ENCODE measurements around the gene MCMBP.
A peak's percentile ranks its signal among the peaks of the same experiment; 100 is the strongest.
"Not testable (repeated sequence)": the region's sequence is repeated elsewhere in the genome, so short reads cannot be mapped to it uniquely, and the experiment has no call there.

The MCMBP gene

DNA sequence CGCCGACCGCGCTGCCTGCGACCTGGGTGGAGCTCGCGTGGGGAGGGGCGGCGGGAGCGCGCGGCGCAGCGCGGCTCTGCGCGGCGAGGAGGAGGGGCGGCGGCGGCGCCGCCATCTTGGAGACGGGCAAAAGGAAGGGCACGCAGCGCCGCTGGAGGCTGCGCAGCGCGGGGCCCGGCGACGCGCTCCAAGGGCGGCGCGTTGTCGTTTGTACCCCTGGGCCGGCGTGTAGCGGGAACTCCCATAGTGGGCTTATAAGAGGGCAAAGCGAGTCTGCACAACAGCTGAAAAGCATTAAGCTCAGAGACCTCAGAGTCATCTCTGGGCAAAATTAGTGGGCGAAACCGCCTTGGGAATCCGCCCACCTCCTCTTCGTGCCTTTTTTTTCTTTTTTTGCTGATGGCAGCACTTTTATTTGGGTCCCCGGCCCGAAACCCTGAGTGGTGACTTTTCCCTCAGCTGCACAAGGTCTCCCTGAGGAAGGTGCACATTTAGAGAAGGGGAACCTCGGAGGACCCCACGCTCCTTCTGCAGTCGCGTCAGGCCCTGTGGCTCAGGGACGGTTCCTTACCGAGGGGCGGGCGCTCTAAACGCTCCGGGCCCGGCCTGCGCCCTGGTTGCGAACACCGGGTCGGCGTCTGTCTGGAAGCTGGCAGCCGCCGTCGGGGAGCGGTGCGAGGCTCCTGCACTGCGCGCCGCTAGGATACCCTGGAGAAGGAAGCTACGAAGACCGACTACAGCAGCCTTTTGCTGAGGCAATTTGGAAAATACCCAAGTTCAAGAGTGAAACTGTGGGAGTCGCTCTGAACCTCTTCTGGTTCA, 428 bp upstream of the MCMBP start:
- DNase-seq (ENCODE audit: low read depth, low spot score), result peak; percentile 56

DNA sequence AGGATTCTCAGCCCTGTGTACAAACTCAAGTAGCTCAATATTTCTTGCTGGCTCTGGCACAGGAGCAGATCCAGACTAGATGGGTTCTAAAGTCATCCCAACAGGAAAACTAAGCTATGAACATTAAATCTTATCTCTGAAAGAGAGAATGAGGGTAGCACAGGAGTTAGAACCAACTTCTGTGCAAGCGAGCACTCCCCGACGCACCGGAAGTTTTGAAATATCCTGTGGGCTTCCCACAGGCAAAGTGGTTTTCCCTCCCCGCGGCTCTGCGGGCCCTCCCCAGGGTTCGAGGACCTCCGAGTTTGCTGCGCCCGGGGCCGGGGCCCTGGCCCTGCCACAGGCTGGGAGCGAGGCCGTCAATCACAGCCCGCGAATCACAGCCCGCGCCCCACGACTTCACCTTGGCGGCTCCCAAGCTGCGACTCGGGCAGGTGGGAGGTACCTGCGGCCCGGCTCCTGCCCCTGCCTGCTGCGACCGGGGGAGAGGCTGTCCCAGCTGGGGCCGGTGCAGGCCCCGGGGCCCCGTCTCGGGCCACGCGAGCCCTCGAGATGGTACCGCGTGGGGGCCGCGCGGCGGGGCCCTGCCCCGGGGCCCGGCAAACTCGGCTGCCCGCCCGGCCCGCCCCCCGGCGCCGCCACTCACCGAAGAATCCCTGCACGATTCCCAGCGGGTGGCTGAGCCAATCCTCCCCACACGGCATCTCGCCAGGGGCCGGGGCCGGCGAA, 598 bp downstream of the MCMBP start:
- no peak for DNase-seq (ENCODE audit: low read depth, low spot score)

DNA sequence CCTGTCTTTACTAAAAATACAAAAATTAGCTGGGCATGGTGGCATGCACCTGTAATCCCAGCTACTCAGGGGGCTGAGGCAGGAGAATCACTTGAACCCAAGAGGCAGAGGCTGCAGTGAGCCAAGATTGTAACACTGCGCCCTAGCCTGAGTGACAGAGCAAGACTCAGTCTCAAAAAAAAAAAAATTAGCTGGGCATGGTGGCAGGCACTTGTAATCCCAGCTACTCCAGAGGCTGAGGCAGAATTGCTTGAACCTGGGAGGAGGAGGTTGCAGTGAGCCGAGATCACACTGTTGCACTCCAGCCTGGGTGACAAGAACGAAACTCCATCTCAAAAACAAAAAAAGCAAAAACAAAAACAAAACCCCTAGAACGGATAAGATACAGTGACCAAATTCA, 3.2 kb downstream of the MCMBP start:
- DNase-seq (ENCODE audit: low read depth, low spot score), result not testable (repeated sequence)

DNA sequence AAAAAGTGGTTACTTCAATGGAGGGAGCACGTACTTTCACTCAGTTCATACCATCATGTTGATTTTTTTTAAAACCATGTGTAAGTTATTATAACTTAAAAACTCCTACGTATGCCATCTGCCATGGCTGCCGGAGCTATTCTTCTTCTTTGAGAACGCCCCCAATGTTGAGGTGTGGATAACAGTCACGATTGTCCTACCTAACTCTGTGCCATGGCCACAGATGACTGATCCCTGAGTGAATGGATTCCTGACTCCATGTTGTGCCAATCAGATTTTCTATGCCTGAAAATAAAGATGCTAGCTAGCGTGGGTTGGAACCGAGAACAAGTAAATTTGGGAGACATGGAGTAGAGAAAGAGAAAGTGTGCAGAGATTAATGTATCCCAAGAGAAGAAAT, 5.3 kb downstream of the MCMBP start:
- no peak for DNase-seq (ENCODE audit: low read depth, low spot score)

DNA sequence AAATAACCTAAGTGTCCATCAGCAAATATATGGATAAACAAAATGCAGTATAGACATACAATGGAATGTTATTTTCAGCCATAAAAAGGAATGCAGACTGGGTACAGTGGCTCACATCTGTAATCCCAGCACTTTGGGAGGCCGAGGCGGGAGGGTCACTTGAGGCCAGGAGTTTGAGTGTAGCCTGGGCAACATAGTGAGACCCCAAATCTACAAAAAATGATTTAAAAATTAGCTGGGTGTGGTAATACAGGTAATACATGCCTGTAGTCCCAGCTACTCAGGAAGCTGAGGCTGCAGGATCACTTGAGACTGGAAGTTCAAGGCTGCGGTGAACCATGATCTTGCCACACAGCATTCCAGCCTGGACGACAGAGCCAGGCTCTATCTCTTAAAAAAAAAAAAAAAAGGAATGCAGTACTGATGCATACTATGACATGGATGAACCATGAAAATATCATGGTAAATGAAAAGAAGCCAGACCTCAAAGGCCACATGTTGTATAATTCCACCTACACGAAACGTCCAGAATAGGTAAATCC, 6.9 kb downstream of the MCMBP start:
- DNase-seq (ENCODE audit: low read depth, low spot score), result no peak

DNA sequence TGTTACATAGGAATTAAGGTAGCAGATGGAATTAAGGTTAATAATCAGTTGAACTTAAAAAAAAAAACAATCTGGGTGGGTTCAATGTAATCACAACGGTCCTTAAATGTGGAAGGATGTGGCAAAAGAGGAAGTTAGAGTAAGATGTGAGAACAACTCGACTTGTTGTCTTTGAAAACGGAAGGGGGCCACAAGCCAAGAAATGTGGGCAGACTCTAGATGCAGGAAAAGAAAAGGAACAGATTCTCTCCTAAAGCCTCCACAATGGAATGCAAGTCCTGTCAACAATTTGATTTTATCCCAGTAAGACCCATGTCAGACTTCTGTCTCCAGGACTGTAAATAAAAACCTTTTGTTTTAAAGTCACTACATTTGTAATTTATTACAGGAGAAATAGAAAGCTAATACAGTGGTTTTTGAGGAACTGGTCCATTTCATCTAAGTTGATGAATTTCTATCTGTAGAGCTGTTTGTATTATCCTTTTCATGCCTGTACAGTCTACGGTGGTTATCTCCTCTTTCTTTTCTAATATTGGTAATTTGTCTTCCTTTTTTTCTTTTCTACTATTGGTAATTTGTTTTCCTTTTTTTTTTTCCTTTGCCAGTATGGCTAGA, 8.6 kb downstream of the MCMBP start:
- DNase-seq (ENCODE audit: low read depth, low spot score), result no peak

DNA sequence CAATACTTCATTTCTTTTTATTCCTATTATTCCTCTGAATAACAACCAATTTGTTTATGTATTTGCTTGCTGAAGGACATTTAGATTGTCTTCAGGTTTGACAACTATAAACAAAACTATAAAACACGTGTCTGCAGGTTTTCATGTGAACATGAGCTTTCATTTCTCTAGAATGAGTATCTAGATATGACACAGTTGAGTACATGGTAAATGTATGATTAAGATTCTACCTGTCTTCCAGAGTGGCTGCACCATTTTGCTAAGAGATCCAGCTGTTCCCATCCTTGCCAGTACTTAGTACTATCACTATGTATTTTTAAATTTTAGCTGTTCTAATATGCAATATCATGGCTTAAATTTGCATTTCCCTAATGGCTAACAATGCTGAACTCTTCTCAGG, 10.1 kb downstream of the MCMBP start:
- no peak for DNase-seq (ENCODE audit: low read depth, low spot score)

DNA sequence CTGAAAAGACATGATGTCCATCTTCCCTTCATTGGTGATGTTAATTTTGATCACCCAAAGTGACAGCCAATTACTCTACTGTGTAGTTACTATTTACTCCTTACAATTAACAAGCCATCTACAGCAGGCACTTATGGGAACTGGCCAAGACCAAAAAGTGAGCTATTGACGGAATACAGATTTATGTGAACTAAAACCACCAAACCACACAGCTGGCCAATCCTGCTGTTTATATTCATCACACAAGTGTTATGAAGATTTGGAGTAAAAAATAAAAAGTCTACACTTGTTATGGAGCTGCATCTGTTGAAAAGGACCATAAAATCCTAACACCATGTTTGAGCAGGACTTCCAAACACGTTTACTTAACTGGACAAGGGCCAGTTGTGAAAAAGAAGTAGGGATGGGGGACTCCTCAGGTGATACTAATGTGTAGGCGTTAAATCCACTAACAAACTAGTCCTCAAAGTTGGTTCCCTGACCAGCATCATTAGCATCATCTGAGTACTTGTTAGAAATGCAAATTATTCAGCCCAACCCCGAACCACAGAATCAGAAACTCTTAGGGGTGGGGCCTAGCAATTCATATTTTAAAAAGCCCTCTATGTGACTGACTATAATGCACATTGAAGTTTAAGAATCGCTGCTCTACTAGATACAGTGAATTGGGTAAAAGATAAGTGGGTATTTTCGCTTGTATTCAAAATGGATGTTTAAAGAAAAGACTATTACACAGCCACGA, 11.6 kb downstream of the MCMBP start:
- DNase-seq (ENCODE audit: low read depth, low spot score), result no peak

DNA sequence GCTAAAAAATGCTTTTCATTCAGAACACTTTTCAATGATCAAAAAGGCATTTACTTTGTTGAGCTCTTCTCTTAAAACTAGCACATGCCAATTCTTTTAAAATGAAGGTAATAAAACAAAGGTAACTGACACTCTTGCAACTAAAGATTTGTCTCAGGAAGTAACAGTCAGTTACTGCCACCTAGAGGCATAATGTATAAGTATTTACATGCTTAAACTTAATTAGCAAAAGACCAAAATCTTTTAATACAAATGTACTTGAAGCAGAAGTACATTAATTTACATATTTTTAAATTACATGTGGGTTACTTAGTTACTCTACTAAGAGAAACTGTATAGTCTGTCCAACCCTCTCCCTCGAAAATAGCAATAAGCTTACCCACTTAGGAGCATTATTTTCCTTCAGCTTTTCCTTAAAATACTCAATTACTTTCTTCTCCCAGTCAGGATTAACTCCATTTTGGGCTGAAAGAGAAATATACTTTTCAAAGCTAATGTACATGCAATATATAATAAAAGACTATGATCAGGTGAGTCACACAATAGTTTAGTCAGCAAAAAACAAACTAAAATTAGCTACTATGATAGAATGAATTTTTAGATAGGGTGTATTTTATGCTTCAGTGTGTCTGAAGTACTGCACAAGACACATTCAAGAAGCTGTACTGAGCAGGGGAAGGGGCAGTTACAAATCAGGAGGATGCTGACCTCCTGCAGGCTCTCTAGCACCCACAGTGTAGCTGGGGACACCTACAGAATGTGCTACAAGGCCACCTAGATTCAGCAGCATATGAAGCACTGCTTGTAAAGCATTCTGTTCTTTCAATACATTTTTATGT, 13.0 kb downstream of the MCMBP start:
- DNase-seq (ENCODE audit: low read depth, low spot score), result peak; percentile 33

DNA sequence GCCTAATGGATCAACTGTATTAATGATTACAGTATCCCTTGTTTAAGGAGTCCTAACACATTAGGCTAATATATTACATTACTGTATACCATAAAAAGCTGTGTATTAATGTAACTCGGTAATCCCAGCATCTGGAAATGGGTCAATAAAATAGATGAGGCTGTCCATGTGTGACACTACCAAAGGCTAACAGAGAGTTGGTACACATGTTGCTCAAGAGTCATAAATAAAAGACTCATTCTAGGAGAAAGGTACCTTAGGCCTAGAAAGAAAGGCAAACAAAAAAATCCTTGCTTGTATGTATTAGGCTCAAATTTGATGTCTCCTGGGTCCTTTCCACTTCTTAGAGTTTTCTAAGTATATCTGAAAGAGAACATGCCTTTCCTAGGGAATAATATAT, 14.6 kb downstream of the MCMBP start:
- DNase-seq (ENCODE audit: low read depth, low spot score), result no peak

DNA sequence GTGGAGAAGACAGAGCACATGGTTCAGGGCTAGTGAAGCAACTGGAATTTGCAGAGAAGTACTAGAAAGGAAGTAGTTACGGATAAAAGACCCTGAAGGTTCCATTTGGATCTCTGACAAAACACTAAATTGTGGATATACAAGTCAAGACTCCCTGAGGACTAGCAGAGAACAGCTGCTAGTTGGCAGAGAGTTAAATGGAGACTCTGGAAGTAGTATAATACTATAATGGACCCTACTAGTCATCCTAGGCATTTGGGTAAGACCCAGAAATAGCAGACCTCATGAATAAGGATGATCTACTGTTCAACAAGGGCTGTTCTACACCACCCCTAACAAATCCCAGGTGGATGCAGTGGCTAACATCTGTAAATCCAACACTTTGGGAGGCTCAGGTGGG, 19.1 kb downstream of the MCMBP start:
- DNase-seq (ENCODE audit: low read depth, low spot score), result no peak

DNA sequence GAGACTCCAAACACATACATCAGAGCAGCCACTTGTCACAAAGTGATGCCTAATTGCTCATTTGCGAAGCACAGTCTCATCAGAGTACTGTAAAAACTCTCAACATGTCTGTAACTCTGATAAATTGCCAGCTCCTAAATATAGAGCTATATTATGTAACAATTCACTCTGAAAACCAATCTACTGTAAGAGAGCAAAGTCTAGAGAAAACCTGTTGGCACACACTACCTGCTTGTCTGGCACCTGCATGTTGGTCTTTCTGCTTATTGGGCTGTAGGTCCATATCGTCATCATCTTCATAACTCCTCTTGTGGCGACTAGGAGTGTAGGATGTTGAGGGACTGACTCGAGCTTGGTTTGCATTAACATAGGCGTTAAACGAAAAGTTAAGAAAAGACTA, 19.8 kb downstream of the MCMBP start:
- DNase-seq (ENCODE audit: low read depth, low spot score), result no peak

DNA sequence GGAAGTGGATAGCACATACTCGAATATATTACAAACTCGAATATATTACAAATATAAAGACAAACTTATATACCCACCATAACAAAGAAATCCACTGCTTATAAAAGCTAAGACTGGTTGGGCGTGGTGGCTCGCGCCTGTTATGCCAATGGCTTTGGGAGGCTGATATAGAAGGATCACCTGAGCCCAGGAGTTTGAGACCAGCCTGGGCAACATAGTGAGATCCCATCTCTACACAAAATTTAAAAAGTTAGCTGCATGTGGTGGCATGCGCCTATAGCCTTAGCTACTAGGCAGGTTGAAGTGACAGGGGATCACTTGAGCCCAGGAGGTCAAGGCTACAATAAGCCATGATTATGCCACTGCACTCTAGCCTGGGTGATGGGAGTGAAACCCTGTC, 20.4 kb downstream of the MCMBP start:
- DNase-seq (ENCODE audit: low read depth, low spot score), result no peak

DNA sequence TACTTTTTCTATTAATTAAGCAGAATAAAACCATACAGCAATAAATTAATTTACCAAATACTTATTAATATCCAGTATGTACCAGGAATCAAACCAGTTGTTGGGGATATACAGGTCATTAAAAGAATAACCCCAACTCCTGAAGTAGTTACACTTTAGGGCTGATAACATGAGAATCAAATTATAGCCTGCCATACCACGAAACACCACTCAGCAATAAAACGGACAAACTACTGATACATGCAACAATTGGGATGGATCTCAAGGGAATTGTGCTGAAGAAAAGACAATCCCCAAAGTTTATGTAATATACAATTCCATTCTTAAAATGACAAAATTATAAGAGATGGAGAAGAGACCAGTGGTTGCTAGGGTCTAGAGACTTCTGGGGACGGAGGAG, 22.7 kb downstream of the MCMBP start:
- no peak for DNase-seq (ENCODE audit: low read depth, low spot score)

DNA sequence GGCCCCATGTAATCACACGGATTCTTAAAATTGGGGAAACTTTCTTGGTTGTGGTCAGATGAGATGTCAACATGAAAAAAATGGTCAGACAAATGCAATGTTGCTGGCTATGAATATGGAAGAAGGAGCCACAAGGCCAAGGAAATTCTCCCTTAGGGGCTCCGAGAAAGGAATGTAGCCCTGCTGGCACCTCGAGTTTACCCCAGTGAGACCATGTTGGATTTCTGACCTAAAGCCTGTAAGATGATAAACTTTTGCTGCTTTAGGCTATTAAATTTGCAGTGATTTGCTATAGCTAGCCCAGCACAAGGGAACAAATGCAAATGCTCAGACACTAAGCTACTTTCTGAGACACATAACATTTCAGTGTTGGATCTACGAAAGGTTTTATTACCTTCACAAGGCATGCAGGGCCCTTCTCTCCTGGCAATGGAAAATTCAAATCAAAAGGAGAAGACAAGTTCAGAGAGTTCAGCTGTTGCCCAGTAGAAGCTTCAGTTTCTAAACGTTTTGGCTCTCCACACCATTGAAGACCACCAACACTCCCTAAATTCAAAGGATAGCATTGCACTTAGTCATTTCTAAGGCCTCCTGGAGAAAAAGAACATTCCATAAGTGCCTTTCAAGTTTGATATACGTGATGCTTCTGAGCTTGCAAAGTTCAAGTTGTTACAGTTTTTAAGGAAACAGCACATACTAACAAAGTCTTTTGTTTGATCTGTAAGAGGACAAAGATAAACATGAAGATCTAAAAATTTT, 23.4 kb downstream of the MCMBP start:
- no peak for DNase-seq (ENCODE audit: low read depth, low spot score)

DNA sequence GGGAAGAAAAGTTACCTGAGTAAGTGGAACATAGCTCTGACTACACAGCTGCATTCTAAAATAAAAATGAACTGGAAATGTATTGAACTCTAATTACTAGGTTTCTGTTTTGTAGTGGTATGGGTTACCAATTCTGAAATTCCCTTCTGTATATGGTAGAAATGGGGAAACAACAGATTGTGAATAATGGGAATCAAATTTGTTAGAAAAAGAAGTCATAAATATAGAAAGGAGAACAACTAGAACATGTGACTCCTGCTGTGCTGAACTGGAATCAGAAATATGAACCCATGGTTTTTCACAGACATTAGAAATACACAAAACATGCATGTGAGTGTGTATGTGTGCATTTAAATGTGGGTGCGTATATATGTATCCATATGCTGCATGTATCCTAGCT, 27.0 kb downstream of the MCMBP start:
- DNase-seq (ENCODE audit: low read depth, low spot score), result no peak

DNA sequence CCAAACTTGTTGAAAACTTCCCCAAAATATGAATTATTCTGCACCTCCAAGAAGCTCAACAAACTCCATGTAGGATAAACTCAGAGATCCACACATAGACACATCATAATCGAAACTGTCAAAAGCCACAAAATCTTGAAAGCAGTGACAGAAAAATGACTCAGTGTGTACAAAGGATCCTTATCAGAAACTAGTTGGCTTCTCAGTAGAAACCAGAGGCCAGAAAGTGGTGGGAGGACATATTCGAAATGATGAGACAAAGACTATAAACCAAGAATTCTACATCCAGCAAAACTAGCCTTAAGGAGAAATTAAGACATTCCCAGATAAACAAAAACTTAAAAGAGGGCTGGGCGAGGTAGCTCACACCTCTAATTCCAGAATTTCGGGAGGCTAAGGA, 38.5 kb downstream of the MCMBP start:
- DNase-seq (ENCODE audit: low read depth, low spot score), result no peak

DNA sequence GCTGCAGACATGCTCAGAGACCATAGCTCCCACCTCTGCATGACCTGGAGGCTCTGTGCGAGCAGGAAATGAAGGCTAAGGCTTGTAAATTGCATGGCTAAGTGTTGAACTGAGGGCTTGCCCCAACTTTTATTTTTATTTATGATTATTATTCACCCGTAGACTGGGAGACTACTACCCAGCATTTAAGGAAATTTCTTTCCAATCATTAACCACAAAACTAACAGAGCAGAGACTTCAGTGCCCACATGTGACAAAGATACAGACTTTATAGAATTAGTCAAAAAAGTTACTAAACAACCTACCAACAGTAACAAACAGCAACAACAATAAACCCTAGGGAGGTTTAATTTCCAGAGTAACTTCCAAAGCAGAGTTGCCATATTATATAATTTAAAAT, 39.7 kb downstream of the MCMBP start:
- no peak for DNase-seq (ENCODE audit: low read depth, low spot score)

DNA sequence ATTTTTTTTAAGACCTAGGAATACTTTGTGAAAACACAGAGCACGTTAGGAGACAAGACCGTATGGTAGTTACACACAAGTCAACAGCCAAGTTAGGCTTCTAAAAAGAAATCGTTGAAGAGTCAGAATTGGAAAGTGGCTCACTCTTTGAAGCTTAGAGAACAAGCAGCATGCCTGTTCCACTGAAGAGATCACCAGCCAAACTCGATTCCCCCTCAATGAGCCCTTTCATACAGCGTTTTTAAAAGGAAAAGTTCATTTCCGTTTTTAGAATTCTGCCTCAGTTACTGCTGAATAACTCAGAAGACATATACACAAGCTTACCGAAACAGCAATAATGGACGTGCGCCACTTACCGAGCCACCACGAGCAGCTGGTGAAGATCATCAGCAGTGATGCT, 41.0 kb downstream of the MCMBP start:
- DNase-seq (ENCODE audit: low read depth, low spot score), result no peak

DNA sequence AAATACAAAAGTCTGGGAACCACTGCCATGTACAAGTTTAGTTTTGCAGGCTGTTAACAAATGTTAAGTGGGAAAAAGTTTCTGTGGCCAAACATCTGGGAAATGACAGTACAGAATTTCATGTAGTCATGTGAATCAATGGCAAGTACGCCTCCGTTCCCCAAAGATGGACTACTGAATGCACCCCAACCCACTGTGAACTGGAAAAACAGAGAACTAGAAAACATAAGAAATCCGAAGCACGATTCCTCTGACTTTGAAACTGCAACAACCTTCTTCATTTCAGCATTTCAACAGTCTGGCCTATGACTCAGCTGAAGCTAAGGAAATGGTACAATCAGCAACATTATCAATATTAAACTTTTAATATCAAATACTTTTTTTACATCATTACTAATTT, 41.8 kb downstream of the MCMBP start:
- no peak for DNase-seq (ENCODE audit: low read depth, low spot score)

Data from smooth muscle cell of the brain vasculature (primary cell).